ENCODE measurements around the gene IL10RA. TPM values are rescaled to one million over a fixed set of nuclear protein-coding genes. Genes with fewer than 3 reads are reported as not detected.
"Not testable (repeated sequence)": the region's sequence is repeated elsewhere in the genome, so short reads cannot be mapped to it uniquely, and the experiment has no call there.

IL10RA gene
- not detected in 2 replicates for total RNA-seq (2014; rRNA removed; shearing (Covaris generic))
- 0.10 TPM in 1 of 2 replicates, not detected in the other for polyA plus RNA-seq (2015; cell fraction: cytosol; rRNA removed)
- polyA plus RNA-seq (2015; cell fraction: nucleus; rRNA removed): not detected in 2 replicates

GRCh38 chr11:117985953-117986887 lies at the start of gene IL10RA:
Gene IL10RA, plus strand, starts transcription at chr11:117986394. Its CDS starts 74 bp downstream, at chr11:117986468.
- no peak for DNase-seq (ENCODE audit: low read depth)

GRCh38 chr11:117936973-117937372 lies 49.2 kb upstream of the IL10RA start:
- DNase-seq (ENCODE audit: low read depth): no peak

GRCh38 chr11:117940736-117941135 lies 45.5 kb upstream of the IL10RA start:
- DNase-seq (ENCODE audit: low read depth): no peak

- DNase-seq (ENCODE audit: low read depth): peak; percentile 62
Measured at GRCh38 chr11:117941163-117941707, 45.0 kb upstream of the IL10RA start.

DNA sequence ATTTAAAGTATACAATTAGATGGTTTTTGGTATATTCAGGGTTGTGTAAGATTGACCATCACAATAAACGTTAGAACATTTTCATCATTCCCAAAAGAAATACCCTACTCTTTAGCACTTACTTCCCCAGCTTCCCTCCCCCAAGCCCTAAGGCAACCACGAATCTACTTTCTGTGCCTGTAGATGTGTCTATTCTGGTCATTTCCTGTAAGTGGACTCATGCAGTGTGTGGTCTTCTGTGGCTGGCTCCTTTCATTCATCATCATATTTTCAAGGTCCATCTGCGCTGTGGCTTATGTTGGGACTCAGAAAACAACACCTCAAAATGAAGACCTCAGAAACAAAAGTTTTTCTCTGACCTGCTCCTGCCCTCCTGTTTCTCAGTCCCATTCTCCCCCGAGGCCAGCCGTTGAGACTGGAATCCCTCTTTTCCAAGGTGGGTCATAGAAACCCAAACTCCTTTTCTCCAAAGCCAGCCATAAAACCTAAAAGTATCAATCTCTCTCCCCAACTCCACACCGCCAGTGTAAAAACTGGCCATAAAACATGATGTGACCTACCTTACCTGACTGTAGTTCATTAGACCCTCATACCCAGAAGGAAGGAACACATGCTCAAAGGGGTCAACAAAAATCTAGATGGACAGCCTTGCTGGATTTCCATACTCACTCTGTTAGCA lies 44.1 kb upstream of the IL10RA start:
- peak; percentile 49 for DNase-seq (ENCODE audit: low read depth)

- DNase-seq (ENCODE audit: low read depth): peak; percentile 10
Measured at GRCh38 chr11:117944554-117944953, 41.6 kb upstream of the IL10RA start.

- DNase-seq (ENCODE audit: low read depth): no peak
Measured at GRCh38 chr11:117945047-117945810, 41.0 kb upstream of the IL10RA start.

DNA sequence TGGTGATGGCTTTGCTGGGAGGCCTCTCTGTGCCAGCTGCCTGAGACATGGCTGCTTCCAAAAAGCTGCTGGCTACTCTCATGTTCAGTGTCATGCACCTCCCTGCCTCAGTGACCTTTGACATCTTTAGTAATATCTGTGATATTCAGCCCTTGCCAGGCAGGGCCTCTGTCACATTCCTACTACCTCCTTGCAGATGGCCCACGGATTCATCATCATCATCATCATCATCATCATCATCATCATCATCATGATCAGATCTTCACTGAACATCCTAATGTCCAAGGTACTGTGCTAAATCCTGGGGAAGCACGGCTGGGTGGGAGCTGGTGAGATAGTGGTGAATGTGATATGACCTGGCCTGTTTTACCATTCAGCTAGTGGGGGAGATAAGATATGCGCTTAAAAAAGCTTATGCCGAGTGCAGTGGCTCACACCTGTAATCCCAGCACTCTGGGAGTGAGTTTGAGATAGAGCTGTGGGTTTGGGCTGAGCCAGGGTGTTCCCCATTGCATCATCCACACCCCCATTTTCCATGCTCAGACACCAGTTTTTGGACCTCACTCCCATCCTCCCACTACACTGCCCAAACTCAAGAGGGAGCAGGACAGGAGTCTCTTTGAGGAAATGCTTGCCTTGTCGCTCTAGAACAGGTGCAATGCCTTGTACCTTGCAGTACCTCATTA lies 39.9 kb upstream of the IL10RA start:
- DNase-seq (ENCODE audit: low read depth): no peak

DNA sequence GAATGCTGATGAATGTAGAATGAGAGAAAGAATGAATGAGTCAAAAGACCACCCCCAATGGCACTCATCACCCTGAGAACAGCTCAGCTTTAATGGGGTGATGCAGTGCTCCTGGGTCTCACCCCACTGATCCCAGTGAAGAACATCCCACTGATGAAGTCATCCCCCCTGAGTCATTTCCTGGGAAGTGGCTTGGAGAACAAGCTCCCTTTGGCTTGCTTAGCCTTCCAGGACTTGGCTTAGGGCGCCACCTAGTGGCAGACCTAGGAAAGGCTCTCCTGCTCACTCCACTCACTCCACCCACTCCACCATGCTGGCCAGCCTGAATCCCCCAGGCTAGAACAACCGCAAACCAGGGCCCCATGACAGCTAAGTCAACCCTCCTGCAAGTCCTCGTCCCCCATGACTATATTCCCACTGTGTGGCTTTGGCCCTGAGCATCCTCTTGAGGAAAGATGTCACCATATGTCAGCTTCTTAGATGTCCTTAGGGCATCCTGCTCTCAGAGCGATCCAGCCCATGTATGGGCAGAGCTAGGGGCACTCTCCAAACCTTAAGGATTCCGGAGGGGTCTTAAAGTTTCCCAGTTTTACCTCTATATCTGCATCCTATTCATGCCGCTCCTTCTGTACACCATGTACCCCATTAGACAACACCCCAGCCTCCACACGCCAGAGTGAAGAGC lies 39.2 kb upstream of the IL10RA start:
- peak; percentile 89 for DNase-seq (ENCODE audit: low read depth)

GRCh38 chr11:117947751-117948150 lies 38.4 kb upstream of the IL10RA start:
- DNase-seq (ENCODE audit: low read depth): not testable (repeated sequence)

GRCh38 chr11:117948466-117948865 lies 37.7 kb upstream of the IL10RA start:
- DNase-seq (ENCODE audit: low read depth): not testable (repeated sequence)

DNA sequence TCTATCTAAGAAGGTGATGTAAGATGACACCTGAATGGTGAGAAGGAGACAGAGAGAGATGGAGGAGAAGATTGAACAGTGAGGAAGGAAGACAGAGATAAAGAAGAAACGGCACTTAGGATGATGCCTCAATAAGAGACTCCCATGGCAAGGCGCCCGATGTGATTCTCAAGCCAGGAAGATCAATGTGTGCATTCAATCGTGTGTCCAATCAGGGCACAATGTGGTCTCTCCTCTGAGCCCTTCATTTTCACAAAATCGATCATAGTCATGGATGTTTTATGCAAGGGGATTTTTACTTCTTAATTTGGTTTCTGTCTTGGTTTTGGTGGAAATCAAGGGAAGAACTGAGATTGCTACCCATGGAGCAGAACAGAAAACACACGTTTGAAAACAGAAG lies 37.1 kb upstream of the IL10RA start:
- DNase-seq (ENCODE audit: low read depth): no peak

DNA sequence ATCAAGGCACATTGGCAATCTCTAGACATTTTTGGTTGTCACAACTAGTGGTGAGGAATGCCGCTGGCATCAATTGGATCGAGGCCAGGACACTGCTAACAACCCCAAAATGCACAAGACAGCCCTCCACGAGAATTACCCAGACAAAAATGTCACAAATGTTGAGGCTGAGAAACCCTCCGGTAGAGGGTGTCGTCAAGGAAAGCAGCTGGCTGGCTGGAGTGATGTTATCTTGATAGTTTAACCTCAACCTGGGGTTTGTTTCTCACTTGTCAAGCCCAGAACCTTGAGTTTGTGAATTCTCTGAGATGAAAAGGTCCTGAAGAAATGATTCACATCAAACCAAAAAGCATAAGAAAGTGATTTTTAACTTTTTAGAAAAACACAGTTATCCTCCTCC lies 35.9 kb upstream of the IL10RA start:
- DNase-seq (ENCODE audit: low read depth): no peak

- DNase-seq (ENCODE audit: low read depth): no peak
Measured at GRCh38 chr11:117950993-117951961, 34.9 kb upstream of the IL10RA start.

GRCh38 chr11:117953024-117953671 lies 33.0 kb upstream of the IL10RA start:
- DNase-seq (ENCODE audit: low read depth): no peak

DNA sequence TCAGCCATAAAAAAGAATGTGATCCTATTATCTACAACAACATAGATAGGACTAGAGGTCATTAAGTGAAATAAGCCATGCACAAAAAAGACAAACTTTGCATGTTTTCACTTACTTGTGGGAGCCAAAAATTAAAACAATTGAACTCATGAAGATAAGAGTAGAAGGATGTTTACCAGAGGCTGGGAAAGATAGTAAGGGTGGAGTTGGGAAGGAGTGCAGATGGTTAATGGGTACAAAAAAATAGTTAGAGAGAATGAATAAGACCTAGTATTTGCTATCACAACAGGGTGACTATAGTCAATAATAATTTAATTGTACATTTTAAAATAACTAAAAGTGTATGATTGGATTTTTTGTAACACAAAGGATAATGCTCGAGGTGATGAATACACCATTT lies 27.2 kb upstream of the IL10RA start:
- no peak for DNase-seq (ENCODE audit: low read depth)

DNA sequence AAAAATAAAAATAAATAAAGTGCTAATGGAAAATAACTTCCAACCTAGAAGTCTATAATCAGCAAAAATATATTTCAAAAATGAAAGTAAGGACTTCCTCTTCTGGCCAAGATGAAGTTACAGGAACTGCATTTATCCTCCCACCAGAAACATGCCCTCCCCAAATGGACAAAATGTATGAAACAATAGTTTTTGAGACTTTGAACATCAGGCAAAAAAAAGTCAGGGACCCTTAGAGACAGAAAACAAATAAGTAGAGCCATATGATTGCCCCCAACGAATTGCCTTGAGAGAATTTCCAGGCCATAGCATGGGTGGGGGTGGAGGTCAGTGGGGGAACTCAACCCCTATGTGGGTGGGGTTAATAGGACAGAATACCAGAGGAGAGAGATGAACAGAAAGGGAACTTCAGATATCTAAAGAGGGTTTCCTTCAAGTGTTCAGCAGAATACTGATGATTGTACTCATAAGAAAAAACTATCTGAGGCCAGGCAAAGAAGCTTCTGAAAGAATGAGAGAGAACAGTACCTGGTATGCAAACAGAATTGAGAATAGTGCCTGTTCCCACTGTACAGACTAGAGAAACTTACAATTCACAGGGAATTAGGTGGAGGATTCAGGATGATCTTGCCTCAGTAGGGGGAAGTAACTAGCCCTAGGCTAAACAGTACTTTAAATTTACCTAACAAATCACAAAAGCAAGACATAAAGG lies 26.6 kb upstream of the IL10RA start:
- DNase-seq (ENCODE audit: low read depth): no peak

DNA sequence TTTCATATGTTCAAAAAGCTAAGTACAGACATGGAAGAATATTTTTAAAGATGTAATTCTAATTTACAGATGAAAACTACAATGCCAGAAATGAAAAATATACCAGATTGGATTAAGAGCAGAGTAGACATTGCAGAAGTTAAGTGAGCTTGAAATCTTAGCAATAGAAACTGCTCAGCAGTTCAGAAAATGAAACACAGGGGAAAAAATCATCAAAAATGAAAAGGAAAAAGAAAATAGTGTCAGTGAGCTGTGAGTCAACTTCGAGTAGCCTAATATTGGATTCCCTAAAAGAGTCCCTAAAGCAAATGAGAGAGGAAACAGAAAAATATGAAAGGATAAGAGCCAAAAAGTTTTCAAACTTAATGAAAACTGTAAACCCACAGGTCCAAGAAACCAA lies 25.8 kb upstream of the IL10RA start:
- DNase-seq (ENCODE audit: low read depth): no peak
